Measurements from ENCODE around the gene RC3H2. TPM values are rescaled to one million over a fixed set of nuclear protein-coding genes. Genes with fewer than 3 reads are reported as not detected.
"Not testable (repeated sequence)": the region's sequence is repeated elsewhere in the genome, so short reads cannot be mapped to it uniquely, and the experiment has no call there.

Gene RC3H2
- total RNA-seq, 1 experiment from 2014 or later: 33.7 TPM

- no peak for DNase-seq (ENCODE audit: low read depth)
Measured at GRCh38 chr9:122929796-122930354, 24.7 kb upstream of the RC3H2 start.

GRCh38 chr9:122923947-122924346, 18.8 kb upstream of the RC3H2 start:
- DNase-seq (ENCODE audit: low read depth): no peak

- no peak for DNase-seq (ENCODE audit: low read depth)
Measured at GRCh38 chr9:122922713-122923112, 17.6 kb upstream of the RC3H2 start.

GRCh38 chr9:122918310-122918709, 13.2 kb upstream of the RC3H2 start:
- DNase-seq (ENCODE audit: low read depth): no peak

- DNase-seq (ENCODE audit: low read depth): peak; percentile 89
Measured at GRCh38 chr9:122912964-122913673, 8.0 kb upstream of the RC3H2 start, which contains the start of gene ZBTB6. TSS of gene ZBTB6 (minus strand) at chr9:122913323. CDS start at chr9:122912072, 1,251 bp downstream.

- DNase-seq (ENCODE audit: low read depth): no peak
Measured at GRCh38 chr9:122912671-122912963, 7.5 kb upstream of the RC3H2 start.

- DNase-seq (ENCODE audit: low read depth): not testable (repeated sequence)
Measured at GRCh38 chr9:122906122-122906521, 963 bp upstream of the RC3H2 start.

GRCh38 chr9:122904466-122904822, 715 bp downstream of the RC3H2 start:
- DNase-seq (ENCODE audit: low read depth): peak; percentile 50

- DNase-seq (ENCODE audit: low read depth): peak; percentile 39
Measured at GRCh38 chr9:122900791-122901190, 4.4 kb downstream of the RC3H2 start.

- no peak for DNase-seq (ENCODE audit: low read depth)
Measured at GRCh38 chr9:122897969-122898368, 7.2 kb downstream of the RC3H2 start.

- DNase-seq (ENCODE audit: low read depth): no peak
Measured at GRCh38 chr9:122888480-122888879, 16.7 kb downstream of the RC3H2 start.

- DNase-seq (ENCODE audit: low read depth): no peak
Measured at GRCh38 chr9:122883125-122883524, 22.0 kb downstream of the RC3H2 start.

- no peak for DNase-seq (ENCODE audit: low read depth)
Measured at GRCh38 chr9:122879443-122879842, 25.7 kb downstream of the RC3H2 start.

GRCh38 chr9:122875523-122875922, 29.6 kb downstream of the RC3H2 start:
- DNase-seq (ENCODE audit: low read depth): no peak

GRCh38 chr9:122867276-122867675, 37.9 kb downstream of the RC3H2 start:
- DNase-seq (ENCODE audit: low read depth): not testable (repeated sequence)

- DNase-seq (ENCODE audit: low read depth): no peak
Measured at GRCh38 chr9:122866079-122866478, 39.1 kb downstream of the RC3H2 start.

GRCh38 chr9:122865300-122865699, 39.9 kb downstream of the RC3H2 start:
- no peak for DNase-seq (ENCODE audit: low read depth)

- DNase-seq (ENCODE audit: low read depth): no peak
Measured at GRCh38 chr9:122863407-122863806, 41.8 kb downstream of the RC3H2 start.

- DNase-seq (ENCODE audit: low read depth): no peak
Measured at GRCh38 chr9:122860319-122861142, 44.6 kb downstream of the RC3H2 start.

- no peak for DNase-seq (ENCODE audit: low read depth)
Measured at GRCh38 chr9:122857815-122858214, 47.3 kb downstream of the RC3H2 start.

- DNase-seq (ENCODE audit: low read depth): not testable (repeated sequence)
Measured at GRCh38 chr9:122852085-122852786, 52.9 kb downstream of the RC3H2 start.

All from HT1080 (cell line).